ENCODE data around the gene MAP3K20. TPM values are rescaled to one million over a fixed set of nuclear protein-coding genes. Genes with fewer than 3 reads are reported as not detected.
A peak's percentile ranks its signal among the peaks of the same experiment; 100 is the strongest.

The MAP3K20 gene
- total and polyA plus RNA-seq, 3 experiments from 2014 or later: 1.9 to 14.1 (median 11.2) TPM

DNA sequence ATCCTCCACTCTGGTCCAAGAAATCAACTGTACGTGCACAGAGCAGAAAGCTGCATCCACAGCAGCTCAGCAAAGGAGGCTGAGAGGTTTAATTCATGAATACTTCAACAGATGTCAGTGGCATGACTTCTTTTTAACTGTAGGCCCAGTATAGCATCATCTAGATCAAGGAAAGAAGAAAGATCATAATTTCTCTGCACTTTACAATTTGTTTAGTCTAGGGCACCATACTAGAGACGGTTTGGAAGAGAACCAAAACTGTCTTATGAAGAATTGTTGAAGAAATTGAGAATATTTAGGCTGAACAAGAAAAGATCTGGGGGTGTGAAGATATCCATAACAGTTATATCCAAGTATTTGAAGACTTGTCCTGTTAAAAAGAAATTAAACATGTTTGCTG is 30.5 kb upstream of the MAP3K20 start:
- H3K9me3 Mint-ChIP-seq: no peaks in the 10 kb centered on the region
- no peaks in the 10 kb centered on the region for H3K36me3 Mint-ChIP-seq
- no peaks in the 10 kb centered on the region for H3K4me1 ChIP-seq (ENCODE audit: insufficient read depth, low read length)
- no peaks in the 10 kb centered on the region for H3K27me3 ChIP-seq (ENCODE audit: insufficient read depth, low read length, poor library complexity, severe bottlenecking)
- no peaks in the 10 kb centered on the region for H3K36me3 ChIP-seq (ENCODE audit: insufficient read depth, low read length)
- H3K27ac Mint-ChIP-seq: no peak overlapping the region
- no peaks in the 10 kb centered on the region for H3K9me3 ChIP-seq (ENCODE audit: low read length)
- no peak overlapping the region for H3K4me3 ChIP-seq (ENCODE audit: low read length)
- peaks cover 0 to 4% of the 10 kb centered on the region in 2 donors for H3K27me3 Mint-ChIP-seq
- no peak for DNase-seq
- no peak overlapping the region for H3K4me3 Mint-ChIP-seq
- no peak overlapping the region for H3K27ac ChIP-seq (ENCODE audit: low read depth, low read length)
- CTCF ChIA-PET: interaction anchor here (0.7 kb wide), 1 partner anchor 18 kb away, joined by 4 read pairs; no protein-coding TSS in a partner anchor
- POLR2A ChIA-PET: no interaction called here
- H3K4me1 Mint-ChIP-seq: no peaks in the 10 kb centered on the region

DNA sequence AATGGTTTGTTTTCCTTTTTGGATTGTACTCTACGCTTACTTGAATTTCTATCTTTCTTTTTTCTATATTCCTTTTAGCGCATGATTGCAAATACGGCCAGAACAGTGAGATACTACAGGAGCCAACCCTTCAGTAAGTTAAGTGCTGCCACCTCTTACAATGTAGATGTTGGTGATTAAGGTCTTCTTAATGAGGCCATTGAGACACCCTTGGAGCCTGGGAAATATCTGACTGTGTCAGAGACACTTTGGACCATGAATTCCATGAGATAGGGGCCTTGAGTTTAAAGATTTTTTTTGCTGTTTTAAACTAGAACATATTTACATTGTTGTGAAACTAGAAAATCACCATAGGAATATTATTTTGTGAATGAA is 27.1 kb upstream of the MAP3K20 start:
- ChIA-PET CTCF (no interaction called here), POLR2A (no interaction called here)
- no peaks in the 10 kb centered on the region for H3K36me3 ChIP-seq (ENCODE audit: insufficient read depth, low read length)
- Mint-ChIP-seq H3K27me3 (peaks cover 6 to 7% of the 10 kb centered on the region in 2 donors), H3K9me3 (no peaks in the 10 kb centered on the region), H3K27ac (peak overlapping the region in 1 of 8 donors; percentile 3), H3K4me1 (no peaks in the 10 kb centered on the region), H3K36me3 (no peaks in the 10 kb centered on the region), H3K4me3 (no peak overlapping the region)
- no peaks in the 10 kb centered on the region for H3K9me3 ChIP-seq (ENCODE audit: low read length)
- H3K4me3 ChIP-seq (ENCODE audit: low read length): no peak overlapping the region
- no peak for DNase-seq
- no peaks in the 10 kb centered on the region for H3K4me1 ChIP-seq (ENCODE audit: insufficient read depth, low read length)
- H3K27ac ChIP-seq (ENCODE audit: low read depth, low read length): no peak overlapping the region
- no peaks in the 10 kb centered on the region for H3K27me3 ChIP-seq (ENCODE audit: insufficient read depth, low read length, poor library complexity, severe bottlenecking)

GRCh38 chr2:173048897-173049661 is 26.6 kb upstream of the MAP3K20 start:
- CTCF ChIA-PET: no interaction called here
- DNase-seq: no peak
- POLR2A ChIA-PET: no interaction called here
- Histone ChIP-seq H3K4me3 (ENCODE audit: low read length) (no peak overlapping the region), H3K36me3 (ENCODE audit: insufficient read depth, low read length) (no peaks in the 10 kb centered on the region), H3K27ac (ENCODE audit: low read depth, low read length) (no peak overlapping the region), H3K4me1 (ENCODE audit: insufficient read depth, low read length) (no peaks in the 10 kb centered on the region), H3K27me3 (ENCODE audit: insufficient read depth, low read length, poor library complexity, severe bottlenecking) (no peaks in the 10 kb centered on the region), H3K9me3 (ENCODE audit: low read length) (no peaks in the 10 kb centered on the region)
- no peaks in the 10 kb centered on the region for H3K9me3 Mint-ChIP-seq
- peaks cover 7 to 8% of the 10 kb centered on the region in 2 donors for H3K27me3 Mint-ChIP-seq
- no peaks in the 10 kb centered on the region for H3K4me1 Mint-ChIP-seq
- H3K27ac Mint-ChIP-seq: no peak overlapping the region
- no peak overlapping the region for H3K4me3 Mint-ChIP-seq
- H3K36me3 Mint-ChIP-seq: no peaks in the 10 kb centered on the region

DNA sequence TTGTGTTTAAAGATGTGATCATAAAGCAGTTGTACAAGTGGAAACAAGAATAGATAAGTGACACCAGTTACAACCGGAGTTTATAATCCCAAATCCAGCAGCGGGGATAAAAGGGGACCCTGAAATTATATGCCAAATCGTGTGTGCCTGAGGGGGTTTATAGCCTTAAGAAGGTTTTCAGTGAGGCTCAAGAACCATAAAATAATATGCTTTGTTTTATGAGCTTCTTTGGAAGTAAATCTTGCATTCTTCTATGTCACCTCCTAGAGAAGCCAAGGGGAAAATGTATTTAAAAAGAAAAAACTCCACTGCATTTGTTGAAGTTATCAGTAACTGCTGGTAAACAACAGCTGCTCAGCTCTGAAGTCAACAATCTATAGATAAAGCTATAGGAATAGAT is 25.8 kb upstream of the MAP3K20 start:
- H3K4me1 Mint-ChIP-seq: no peaks in the 10 kb centered on the region
- ChIA-PET POLR2A (no interaction called here), CTCF (no interaction called here)
- no peak overlapping the region for H3K27ac Mint-ChIP-seq
- Histone ChIP-seq H3K4me1 (ENCODE audit: insufficient read depth, low read length) (no peaks in the 10 kb centered on the region), H3K27me3 (ENCODE audit: insufficient read depth, low read length, poor library complexity, severe bottlenecking) (no peaks in the 10 kb centered on the region), H3K4me3 (ENCODE audit: low read length) (no peak overlapping the region), H3K27ac (ENCODE audit: low read depth, low read length) (no peak overlapping the region), H3K36me3 (ENCODE audit: insufficient read depth, low read length) (no peaks in the 10 kb centered on the region), H3K9me3 (ENCODE audit: low read length) (no peaks in the 10 kb centered on the region)
- no peaks in the 10 kb centered on the region for H3K9me3 Mint-ChIP-seq
- no peaks in the 10 kb centered on the region for H3K36me3 Mint-ChIP-seq
- no peak for DNase-seq
- H3K4me3 Mint-ChIP-seq: no peak overlapping the region
- H3K27me3 Mint-ChIP-seq: peaks cover 7 to 15% of the 10 kb centered on the region in 2 donors

DNA sequence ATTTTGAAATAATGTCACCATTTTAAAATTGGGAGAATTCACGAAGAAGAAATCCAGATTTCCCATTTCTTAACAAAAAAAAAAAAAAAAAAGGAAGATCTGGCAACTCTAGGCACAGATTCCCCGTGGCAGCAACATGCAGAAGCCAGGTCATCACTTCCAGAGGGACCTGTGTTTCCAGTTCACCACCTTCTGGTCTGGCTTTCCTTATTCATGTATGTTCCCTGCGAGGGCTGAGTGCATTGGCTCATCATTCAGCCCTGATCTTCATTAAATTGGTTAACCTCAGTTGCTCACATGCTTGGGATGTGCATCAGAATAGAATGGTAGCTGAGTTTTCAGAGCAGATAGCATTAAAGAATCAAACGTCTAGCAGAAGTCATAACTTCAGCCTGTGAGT is 25.0 kb upstream of the MAP3K20 start:
- no peaks in the 10 kb centered on the region for H3K4me1 ChIP-seq (ENCODE audit: insufficient read depth, low read length)
- H3K4me3 Mint-ChIP-seq: no peak overlapping the region
- peaks cover 9 to 18% of the 10 kb centered on the region in 2 donors for H3K27me3 Mint-ChIP-seq
- ChIA-PET POLR2A (no interaction called here), CTCF (no interaction called here)
- H3K27me3 ChIP-seq (ENCODE audit: insufficient read depth, low read length, poor library complexity, severe bottlenecking): no peaks in the 10 kb centered on the region
- no peaks in the 10 kb centered on the region for H3K36me3 ChIP-seq (ENCODE audit: insufficient read depth, low read length)
- no peak overlapping the region for H3K27ac ChIP-seq (ENCODE audit: low read depth, low read length)
- no peaks in the 10 kb centered on the region for H3K4me1 Mint-ChIP-seq
- no peak overlapping the region for H3K27ac Mint-ChIP-seq
- H3K4me3 ChIP-seq (ENCODE audit: low read length): no peak overlapping the region
- no peaks in the 10 kb centered on the region for H3K9me3 ChIP-seq (ENCODE audit: low read length)
- no peaks in the 10 kb centered on the region for H3K9me3 Mint-ChIP-seq
- no peaks in the 10 kb centered on the region for H3K36me3 Mint-ChIP-seq
- DNase-seq: no peak

GRCh38 chr2:173051463-173052215 is 24.0 kb upstream of the MAP3K20 start:
- no peaks in the 10 kb centered on the region for H3K4me1 ChIP-seq (ENCODE audit: insufficient read depth, low read length)
- no peaks in the 10 kb centered on the region for H3K36me3 ChIP-seq (ENCODE audit: insufficient read depth, low read length)
- Mint-ChIP-seq H3K27me3 (peaks cover 9 to 18% of the 10 kb centered on the region in 2 donors), H3K27ac (no peak overlapping the region), H3K4me3 (no peak overlapping the region), H3K36me3 (no peaks in the 10 kb centered on the region), H3K9me3 (no peaks in the 10 kb centered on the region), H3K4me1 (no peaks in the 10 kb centered on the region)
- no peak overlapping the region for H3K4me3 ChIP-seq (ENCODE audit: low read length)
- H3K27ac ChIP-seq (ENCODE audit: low read depth, low read length): no peak overlapping the region
- POLR2A ChIA-PET: no interaction called here
- no peaks in the 10 kb centered on the region for H3K27me3 ChIP-seq (ENCODE audit: insufficient read depth, low read length, poor library complexity, severe bottlenecking)
- DNase-seq: no peak
- H3K9me3 ChIP-seq (ENCODE audit: low read length): no peaks in the 10 kb centered on the region
- CTCF ChIA-PET: no interaction called here

- no peaks in the 10 kb centered on the region for H3K9me3 Mint-ChIP-seq
These were observed 22.5 kb upstream of the MAP3K20 start for GRCh38 chr2:173053043-173053699.

DNA sequence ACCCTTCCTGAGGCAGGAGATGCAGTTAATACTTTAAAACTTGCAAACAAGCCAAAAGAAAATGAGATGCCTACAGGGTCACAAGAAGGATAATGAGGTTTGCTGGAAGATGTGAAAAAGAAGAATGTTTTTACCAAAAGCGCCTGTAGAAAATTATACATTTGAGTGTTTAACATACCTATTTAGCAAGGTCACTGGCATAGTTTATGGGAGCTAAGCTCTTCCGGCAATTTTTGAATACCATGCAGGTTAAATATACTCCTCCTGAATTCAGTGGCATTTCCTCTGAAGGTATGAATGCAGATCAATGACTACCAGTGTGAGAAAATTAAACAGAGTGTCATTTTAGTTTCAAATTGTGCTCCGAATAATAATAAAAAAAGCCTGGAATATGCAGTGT is 21.2 kb upstream of the MAP3K20 start:
- Histone ChIP-seq H3K9me3 (ENCODE audit: low read length) (no peaks in the 10 kb centered on the region), H3K27ac (ENCODE audit: low read depth, low read length) (no peak overlapping the region), H3K27me3 (ENCODE audit: insufficient read depth, low read length, poor library complexity, severe bottlenecking) (no peaks in the 10 kb centered on the region), H3K4me3 (ENCODE audit: low read length) (no peak overlapping the region), H3K4me1 (ENCODE audit: insufficient read depth, low read length) (no peaks in the 10 kb centered on the region), H3K36me3 (ENCODE audit: insufficient read depth, low read length) (no peaks in the 10 kb centered on the region)
- Mint-ChIP-seq H3K4me3 (no peak overlapping the region), H3K27me3 (peaks cover 6 to 26% of the 10 kb centered on the region in 2 donors), H3K36me3 (no peaks in the 10 kb centered on the region), H3K27ac (no peak overlapping the region), H3K9me3 (no peaks in the 10 kb centered on the region), H3K4me1 (no peaks in the 10 kb centered on the region)
- ChIA-PET CTCF (no interaction called here), POLR2A (no interaction called here)
- DNase-seq: no peak

More at GRCh38 chr2:173053043-173053699, 22.5 kb upstream of the MAP3K20 start:
- Histone ChIP-seq H3K27me3 (ENCODE audit: insufficient read depth, low read length, poor library complexity, severe bottlenecking) (no peaks in the 10 kb centered on the region), H3K27ac (ENCODE audit: low read depth, low read length) (no peak overlapping the region), H3K4me1 (ENCODE audit: insufficient read depth, low read length) (no peaks in the 10 kb centered on the region), H3K9me3 (ENCODE audit: low read length) (no peaks in the 10 kb centered on the region), H3K4me3 (ENCODE audit: low read length) (no peak overlapping the region), H3K36me3 (ENCODE audit: insufficient read depth, low read length) (no peaks in the 10 kb centered on the region)
- POLR2A ChIA-PET: no interaction called here
- Mint-ChIP-seq H3K4me3 (no peak overlapping the region), H3K27ac (peak overlapping the region in 1 of 8 donors; percentile 81), H3K27me3 (peaks cover 6 to 26% of the 10 kb centered on the region in 2 donors), H3K36me3 (no peaks in the 10 kb centered on the region), H3K4me1 (no peaks in the 10 kb centered on the region)
- CTCF ChIA-PET: no interaction called here
- no peak for DNase-seq
